Gastroesophageal sphincter (tissue), 4 donors: ENCODE results near the gene ARHGAP12. TPM values are rescaled to one million over a fixed set of nuclear protein-coding genes. Genes with fewer than 3 reads are reported as not detected.

Experiments used
- ATAC-seq: fragments of 150-250 bp; one replicate; pipeline ENCODE4 v1.9.1; 2016; ENCODE audit warnings: mild to moderate bottlenecking, moderate library complexity
- H3K27ac ChIP-seq, 4 donors: fragments of 200-600 bp; sonication (generic) in 3 of 4; 1 replicate in 3 of 4; 2 replicates in 1 of 4; pipeline ENCODE4 v1.5.1; 2016 to 2019
- H3K27me3 ChIP-seq: fragments of 200-600 bp; sonication (generic); one replicate; pipeline ENCODE4 v1.5.1; 2019
- H3K36me3 ChIP-seq, 2 donors: fragments of 200-600 bp; sonication (generic); one replicate each; pipeline ENCODE4 v1.5.1; 2019; ENCODE audit warnings: control low read depth in 1 of 2
- H3K4me1 ChIP-seq, 3 donors: fragments of 200-600 bp; sonication (generic); 1 replicate in 2 of 3; 2 replicates in 1 of 3; pipeline ENCODE4 v1.5.1; 2016 to 2019; ENCODE audit warnings: control low read depth in 2 of 3
- H3K4me3 ChIP-seq, 2 donors: fragments of 200-600 bp; sonication (generic); one replicate each; pipeline ENCODE4 v1.5.1; 2019; ENCODE audit warnings: mild to moderate bottlenecking in 1 of 2, moderate library complexity in 1 of 2
- H3K9me3 ChIP-seq, 3 donors: fragments of 200-600 bp; sonication (generic); one replicate each; pipeline ENCODE4 v1.5.1; 2017 to 2019; ENCODE audit warnings: control low read depth in 2 of 3
- CTCF ChIP-seq, 4 experiments: fragments of 200-600 bp in 2 of 4; fragments of 450-650 bp in 2 of 4; sonication (generic) in 1 of 4; IDR thresholded peaks; one replicate each; pipeline ENCODE4 v1.5.1; 2017 to 2019; ENCODE audit warnings: antibody characterized with exemption in 4 of 4, mild to moderate bottlenecking in 2 of 4, moderate library complexity in 2 of 4
- EP300 ChIP-seq: sonication (generic); formaldehyde crosslinking; IDR thresholded peaks from one replicate; pipeline ENCODE4 v1.6.1; 2017; ENCODE audit warnings: antibody characterized with exemption, mild to moderate bottlenecking
- POLR2A ChIP-seq, 2 donors: fragments of 450-650 bp; IDR thresholded peaks; one replicate each; pipeline ENCODE4 v1.6.1; 2017; ENCODE audit warnings: antibody characterized with exemption in 2 of 2, mild to moderate bottlenecking in 2 of 2, moderate library complexity in 1 of 2
- POLR2AphosphoS5 ChIP-seq: sonication (generic); formaldehyde crosslinking; IDR thresholded peaks from one replicate; pipeline ENCODE4 v1.6.1; 2017; ENCODE audit warnings: antibody characterized with exemption
- WGBS, 2 donors: methylation state at CpG; one replicate each; pipeline ENCODE4 v1.1.5; 2018; ENCODE audit warnings: low coverage in 1 of 2; 5-methylcytosine and 5-hydroxymethylcytosine counted together
- total RNA-seq, 4 donors: library from RNA; depleted of rRNA; stranded (reverse); fragments of >200 nt; gene quantifications; one replicate each; pipeline ENCODE4 v1.1.0, GENCODE V29; 2016

The ARHGAP12 gene
- total RNA-seq, 4 donors from 2014 or later: 28.0 to 43.1 (median 41.1) TPM

GRCh38 chr10:31948021-31948420 lies 19.4 kb upstream of the ARHGAP12 start:
- TF ChIP-seq POLR2A (IDR thresholded peaks at IDR 0.05): no peak
- TF ChIP-seq POLR2AphosphoS5: no peak
- no peak for TF ChIP-seq CTCF (IDR thresholded peaks at IDR 0.05)
- TF ChIP-seq EP300: no peak
- H3K4me3 ChIP-seq: peak overlapping the region in 1 of 2 donors; percentile 10
- H3K36me3 ChIP-seq: no peaks in the 10 kb centered on the region
- peaks cover 5 to 37% (median 8%) of the 10 kb centered on the region in 3 donors for H3K4me1 ChIP-seq
- 63 to 79% methylated on average over 7 of the region's 7 CpGs for WGBS, 2 donors
- no peaks in the 10 kb centered on the region for H3K9me3 ChIP-seq
- peak overlapping the region; percentile 55 to 68 (median 60) for H3K27ac ChIP-seq
- ATAC-seq: no peak
- H3K27me3 ChIP-seq: no peaks in the 10 kb centered on the region

GRCh38 chr10:31947144-31947926 lies 18.7 kb upstream of the ARHGAP12 start:
- no peaks in the 10 kb centered on the region for H3K27me3 ChIP-seq
- peak; percentile 94 for TF ChIP-seq POLR2AphosphoS5
- TF ChIP-seq CTCF (IDR thresholded peaks at IDR 0.05): peak; percentile 42 to 72 (median 57)
- no peak for TF ChIP-seq EP300
- 36 to 37% methylated on average over 7 of the region's 7 CpGs for WGBS, 2 donors
- ATAC-seq: peak; percentile 96
- H3K36me3 ChIP-seq: no peaks in the 10 kb centered on the region
- H3K9me3 ChIP-seq: no peaks in the 10 kb centered on the region
- peak overlapping the region; percentile 55 to 68 (median 60) for H3K27ac ChIP-seq
- peak overlapping the region in 1 of 2 donors; percentile 10 for H3K4me3 ChIP-seq
- peaks cover 5 to 37% (median 8%) of the 10 kb centered on the region in 3 donors for H3K4me1 ChIP-seq

DNA sequence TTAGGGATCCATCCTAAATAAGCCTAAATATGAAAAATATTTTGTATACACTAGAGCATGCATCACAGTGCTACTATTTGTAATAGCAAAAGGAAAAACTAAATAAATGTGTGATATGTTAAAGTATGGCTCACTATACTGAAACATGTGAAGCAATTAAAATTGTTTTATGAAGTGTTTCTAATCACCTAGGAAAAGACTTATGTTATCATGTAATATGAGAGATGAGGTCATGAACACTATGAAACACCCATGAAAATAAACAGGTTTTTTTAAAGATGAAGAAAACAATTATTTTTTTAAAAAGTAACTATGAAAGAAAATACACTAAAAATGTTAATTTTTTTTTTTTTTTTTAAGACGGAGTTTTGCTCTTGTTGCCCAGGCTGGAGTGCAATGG lies 16.8 kb upstream of the ARHGAP12 start:
- Histone ChIP-seq H3K4me3 (no peak overlapping the region), H3K36me3 (no peaks in the 10 kb centered on the region), H3K9me3 (no peaks in the 10 kb centered on the region), H3K27ac (no peak overlapping the region), H3K27me3 (no peaks in the 10 kb centered on the region), H3K4me1 (peaks cover 8 to 37% (median 8%) of the 10 kb centered on the region in 3 donors)
- TF ChIP-seq EP300 (no peak), POLR2AphosphoS5 (no peak), CTCF (IDR thresholded peaks at IDR 0.05) (no peak), POLR2A (IDR thresholded peaks at IDR 0.05) (no peak)
- 73 to 80% methylated on average over 1 of the region's 1 CpG for WGBS, 2 donors
- ATAC-seq: no peak

DNA sequence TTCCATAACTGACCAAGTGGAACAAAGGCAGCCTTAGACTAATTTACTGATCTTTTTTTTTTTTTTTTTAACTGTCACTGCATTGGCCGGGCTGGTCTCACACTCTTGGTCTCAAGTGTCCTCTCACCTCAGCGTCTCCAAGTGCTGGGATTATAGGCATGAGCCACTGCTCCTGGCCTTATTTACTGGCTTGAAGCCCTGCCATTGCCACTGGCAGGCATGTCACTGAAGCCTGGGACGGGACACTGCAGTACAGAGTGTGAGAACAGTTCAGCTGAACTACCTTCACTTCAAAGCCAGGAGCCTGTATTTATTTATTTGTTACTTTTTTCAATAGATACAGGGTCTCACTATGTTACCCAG lies 15.4 kb upstream of the ARHGAP12 start:
- Histone ChIP-seq H3K27me3 (no peaks in the 10 kb centered on the region), H3K27ac (peak overlapping the region in 2 of 4 donors; percentile 3 to 43), H3K36me3 (no peaks in the 10 kb centered on the region), H3K4me3 (no peak overlapping the region), H3K9me3 (no peaks in the 10 kb centered on the region), H3K4me1 (peaks cover 8 to 37% (median 8%) of the 10 kb centered on the region in 3 donors)
- WGBS, 2 donors: 78 to 100% methylated on average over 3 of the region's 3 CpGs
- ATAC-seq: no peak
- TF ChIP-seq POLR2A (IDR thresholded peaks at IDR 0.05) (no peak), POLR2AphosphoS5 (no peak), CTCF (IDR thresholded peaks at IDR 0.05) (no peak), EP300 (no peak)

GRCh38 chr10:31942892-31943291 lies 14.3 kb upstream of the ARHGAP12 start:
- Histone ChIP-seq H3K27me3 (no peaks in the 10 kb centered on the region), H3K4me3 (no peak overlapping the region), H3K4me1 (peaks cover 8 to 29% (median 8%) of the 10 kb centered on the region in 3 donors), H3K36me3 (no peaks in the 10 kb centered on the region), H3K9me3 (no peaks in the 10 kb centered on the region), H3K27ac (no peak overlapping the region)
- ATAC-seq: no peak
- TF ChIP-seq EP300 (no peak), CTCF (IDR thresholded peaks at IDR 0.05) (no peak)
- WGBS, 2 donors: 91 to 95% methylated on average over 4 of the region's 4 CpGs
